ENCODE results near the gene GSG1L.

GSG1L gene

GRCh38 chr16:27869411-27869810, 194.1 kb downstream of the GSG1L start:
- no peak overlapping the region for H3K9ac ChIP-seq (ENCODE audit: low read depth in 1 of 2, low read length in 2 of 2)
- H3K27me3 ChIP-seq (ENCODE audit: control insufficient read depth in 2 of 2, insufficient read depth in 2 of 2, low read length in 2 of 2): no peaks in the 10 kb centered on the region
- no peaks in the 10 kb centered on the region for H3K36me3 ChIP-seq (ENCODE audit: control insufficient read depth in 2 of 2, insufficient read depth in 2 of 2, low read length in 2 of 2)
- no peak overlapping the region for H3K27ac ChIP-seq (ENCODE audit: low read depth in 2 of 2, low read length in 2 of 2)
- H3K9me3 ChIP-seq (ENCODE audit: control insufficient read depth in 2 of 2, low read length in 2 of 2): peaks cover 1 to 2% of the 10 kb centered on the region in 2 donors
- no peak overlapping the region for H3K4me3 ChIP-seq (ENCODE audit: low read length in 2 of 2)
- no peaks in the 10 kb centered on the region for H3K4me1 ChIP-seq (ENCODE audit: control insufficient read depth in 2 of 2, insufficient read depth in 2 of 2, low read length in 2 of 2)

- Histone ChIP-seq H3K9me3 (ENCODE audit: control insufficient read depth in 2 of 2, low read length in 2 of 2) (peaks cover 0 to 3% of the 10 kb centered on the region in 2 donors), H3K36me3 (ENCODE audit: control insufficient read depth in 2 of 2, insufficient read depth in 2 of 2, low read length in 2 of 2) (no peaks in the 10 kb centered on the region), H3K9ac (ENCODE audit: low read depth in 1 of 2, low read length in 2 of 2) (no peak overlapping the region), H3K27ac (ENCODE audit: low read depth in 2 of 2, low read length in 2 of 2) (no peak overlapping the region), H3K4me1 (ENCODE audit: control insufficient read depth in 2 of 2, insufficient read depth in 2 of 2, low read length in 2 of 2) (no peaks in the 10 kb centered on the region), H3K27me3 (ENCODE audit: control insufficient read depth in 2 of 2, insufficient read depth in 2 of 2, low read length in 2 of 2) (no peaks in the 10 kb centered on the region), H3K4me3 (ENCODE audit: low read length in 2 of 2) (no peak overlapping the region)
Measured at GRCh38 chr16:27868180-27868579, 195.3 kb downstream of the GSG1L start.

GRCh38 chr16:27867122-27868110, 196.1 kb downstream of the GSG1L start:
- H3K9me3 ChIP-seq (ENCODE audit: control insufficient read depth in 2 of 2, low read length in 2 of 2): peaks cover 0 to 3% of the 10 kb centered on the region in 2 donors

GRCh38 chr16:27863377-27863776, 200.1 kb downstream of the GSG1L start:
- Histone ChIP-seq H3K9ac (ENCODE audit: low read depth in 1 of 2, low read length in 2 of 2) (no peak overlapping the region), H3K9me3 (ENCODE audit: control insufficient read depth in 2 of 2, low read length in 2 of 2) (peaks cover 0 to 3% of the 10 kb centered on the region in 2 donors), H3K36me3 (ENCODE audit: control insufficient read depth in 2 of 2, insufficient read depth in 2 of 2, low read length in 2 of 2) (no peaks in the 10 kb centered on the region), H3K4me3 (ENCODE audit: low read length in 2 of 2) (no peak overlapping the region), H3K27ac (ENCODE audit: low read depth in 2 of 2, low read length in 2 of 2) (no peak overlapping the region), H3K27me3 (ENCODE audit: control insufficient read depth in 2 of 2, insufficient read depth in 2 of 2, low read length in 2 of 2) (no peaks in the 10 kb centered on the region), H3K4me1 (ENCODE audit: control insufficient read depth in 2 of 2, insufficient read depth in 2 of 2, low read length in 2 of 2) (no peaks in the 10 kb centered on the region)

More at GRCh38 chr16:27867122-27868110, 196.1 kb downstream of the GSG1L start:
- no peak overlapping the region for H3K9ac ChIP-seq (ENCODE audit: low read depth in 1 of 2, low read length in 2 of 2)
- H3K27me3 ChIP-seq (ENCODE audit: control insufficient read depth in 2 of 2, insufficient read depth in 2 of 2, low read length in 2 of 2): no peaks in the 10 kb centered on the region
- H3K27ac ChIP-seq (ENCODE audit: low read depth in 2 of 2, low read length in 2 of 2): no peak overlapping the region
- H3K36me3 ChIP-seq (ENCODE audit: control insufficient read depth in 2 of 2, insufficient read depth in 2 of 2, low read length in 2 of 2): no peaks in the 10 kb centered on the region
- H3K4me1 ChIP-seq (ENCODE audit: control insufficient read depth in 2 of 2, insufficient read depth in 2 of 2, low read length in 2 of 2): no peaks in the 10 kb centered on the region
- H3K4me3 ChIP-seq (ENCODE audit: low read length in 2 of 2): no peak overlapping the region

- peaks cover 0 to 3% of the 10 kb centered on the region in 2 donors for H3K9me3 ChIP-seq (ENCODE audit: control insufficient read depth in 2 of 2, low read length in 2 of 2)
- H3K4me1 ChIP-seq (ENCODE audit: control insufficient read depth in 2 of 2, insufficient read depth in 2 of 2, low read length in 2 of 2): no peaks in the 10 kb centered on the region
- no peaks in the 10 kb centered on the region for H3K36me3 ChIP-seq (ENCODE audit: control insufficient read depth in 2 of 2, insufficient read depth in 2 of 2, low read length in 2 of 2)
- H3K9ac ChIP-seq (ENCODE audit: low read depth in 1 of 2, low read length in 2 of 2): no peak overlapping the region
- H3K4me3 ChIP-seq (ENCODE audit: low read length in 2 of 2): no peak overlapping the region
- no peaks in the 10 kb centered on the region for H3K27me3 ChIP-seq (ENCODE audit: control insufficient read depth in 2 of 2, insufficient read depth in 2 of 2, low read length in 2 of 2)
- H3K27ac ChIP-seq (ENCODE audit: low read depth in 2 of 2, low read length in 2 of 2): no peak overlapping the region
Measured at GRCh38 chr16:27862953-27863352, 200.6 kb downstream of the GSG1L start.

GRCh38 chr16:27860091-27860490, 203.4 kb downstream of the GSG1L start:
- H3K36me3 ChIP-seq (ENCODE audit: control insufficient read depth in 2 of 2, insufficient read depth in 2 of 2, low read length in 2 of 2): no peaks in the 10 kb centered on the region
- H3K4me3 ChIP-seq (ENCODE audit: low read length in 2 of 2): no peak overlapping the region
- H3K27ac ChIP-seq (ENCODE audit: low read depth in 2 of 2, low read length in 2 of 2): no peak overlapping the region
- no peak overlapping the region for H3K9ac ChIP-seq (ENCODE audit: low read depth in 1 of 2, low read length in 2 of 2)
- no peaks in the 10 kb centered on the region for H3K4me1 ChIP-seq (ENCODE audit: control insufficient read depth in 2 of 2, insufficient read depth in 2 of 2, low read length in 2 of 2)
- H3K27me3 ChIP-seq (ENCODE audit: control insufficient read depth in 2 of 2, insufficient read depth in 2 of 2, low read length in 2 of 2): no peaks in the 10 kb centered on the region
- H3K9me3 ChIP-seq (ENCODE audit: control insufficient read depth in 2 of 2, low read length in 2 of 2): peaks cover 0 to 3% of the 10 kb centered on the region in 2 donors

GRCh38 chr16:27859020-27859419, 204.5 kb downstream of the GSG1L start:
- H3K36me3 ChIP-seq (ENCODE audit: control insufficient read depth in 2 of 2, insufficient read depth in 2 of 2, low read length in 2 of 2): no peaks in the 10 kb centered on the region
- peaks cover 0 to 3% of the 10 kb centered on the region in 2 donors for H3K9me3 ChIP-seq (ENCODE audit: control insufficient read depth in 2 of 2, low read length in 2 of 2)
- no peaks in the 10 kb centered on the region for H3K4me1 ChIP-seq (ENCODE audit: control insufficient read depth in 2 of 2, insufficient read depth in 2 of 2, low read length in 2 of 2)
- no peak overlapping the region for H3K9ac ChIP-seq (ENCODE audit: low read depth in 1 of 2, low read length in 2 of 2)
- no peak overlapping the region for H3K4me3 ChIP-seq (ENCODE audit: low read length in 2 of 2)
- H3K27me3 ChIP-seq (ENCODE audit: control insufficient read depth in 2 of 2, insufficient read depth in 2 of 2, low read length in 2 of 2): no peaks in the 10 kb centered on the region
- H3K27ac ChIP-seq (ENCODE audit: low read depth in 2 of 2, low read length in 2 of 2): no peak overlapping the region

- Histone ChIP-seq H3K27ac (ENCODE audit: low read depth in 2 of 2, low read length in 2 of 2) (no peak overlapping the region), H3K4me1 (ENCODE audit: control insufficient read depth in 2 of 2, insufficient read depth in 2 of 2, low read length in 2 of 2) (no peaks in the 10 kb centered on the region), H3K27me3 (ENCODE audit: control insufficient read depth in 2 of 2, insufficient read depth in 2 of 2, low read length in 2 of 2) (peaks cover 0 to 3% of the 10 kb centered on the region in 2 donors), H3K4me3 (ENCODE audit: low read length in 2 of 2) (no peak overlapping the region), H3K9me3 (ENCODE audit: control insufficient read depth in 2 of 2, low read length in 2 of 2) (no peaks in the 10 kb centered on the region), H3K36me3 (ENCODE audit: control insufficient read depth in 2 of 2, insufficient read depth in 2 of 2, low read length in 2 of 2) (no peaks in the 10 kb centered on the region), H3K9ac (ENCODE audit: low read depth in 1 of 2, low read length in 2 of 2) (no peak overlapping the region)
Measured at GRCh38 chr16:27853651-27854050, 209.9 kb downstream of the GSG1L start.

- H3K4me1 ChIP-seq (ENCODE audit: control insufficient read depth in 2 of 2, insufficient read depth in 2 of 2, low read length in 2 of 2): no peaks in the 10 kb centered on the region
- H3K27me3 ChIP-seq (ENCODE audit: control insufficient read depth in 2 of 2, insufficient read depth in 2 of 2, low read length in 2 of 2): peaks cover 0 to 3% of the 10 kb centered on the region in 2 donors
- no peak overlapping the region for H3K4me3 ChIP-seq (ENCODE audit: low read length in 2 of 2)
- H3K9me3 ChIP-seq (ENCODE audit: control insufficient read depth in 2 of 2, low read length in 2 of 2): no peaks in the 10 kb centered on the region
- H3K9ac ChIP-seq (ENCODE audit: low read depth in 1 of 2, low read length in 2 of 2): no peak overlapping the region
- H3K27ac ChIP-seq (ENCODE audit: low read depth in 2 of 2, low read length in 2 of 2): no peak overlapping the region
- H3K36me3 ChIP-seq (ENCODE audit: control insufficient read depth in 2 of 2, insufficient read depth in 2 of 2, low read length in 2 of 2): no peaks in the 10 kb centered on the region
Measured at GRCh38 chr16:27853101-27853500, 210.4 kb downstream of the GSG1L start.

- Histone ChIP-seq H3K36me3 (ENCODE audit: control insufficient read depth in 2 of 2, insufficient read depth in 2 of 2, low read length in 2 of 2) (no peaks in the 10 kb centered on the region), H3K9ac (ENCODE audit: low read depth in 1 of 2, low read length in 2 of 2) (no peak overlapping the region), H3K9me3 (ENCODE audit: control insufficient read depth in 2 of 2, low read length in 2 of 2) (no peaks in the 10 kb centered on the region), H3K27ac (ENCODE audit: low read depth in 2 of 2, low read length in 2 of 2) (no peak overlapping the region), H3K27me3 (ENCODE audit: control insufficient read depth in 2 of 2, insufficient read depth in 2 of 2, low read length in 2 of 2) (peaks cover 0 to 3% of the 10 kb centered on the region in 2 donors), H3K4me1 (ENCODE audit: control insufficient read depth in 2 of 2, insufficient read depth in 2 of 2, low read length in 2 of 2) (no peaks in the 10 kb centered on the region), H3K4me3 (ENCODE audit: low read length in 2 of 2) (no peak overlapping the region)
Measured at GRCh38 chr16:27852681-27853080, 210.8 kb downstream of the GSG1L start.

All from mucosa of rectum (tissue), 2 donors.